BJ (cell line): Measurements from ENCODE around the gene SLC38A10. TPM values are rescaled to one million over a fixed set of nuclear protein-coding genes. Genes with fewer than 3 reads are reported as not detected.

Experiments used
- CTCF ChIA-PET: fragments of 350-600 bp; formaldehyde crosslinking; extraction: SDS; loops from one replicate; lab custom pipeline; 2021; ENCODE audit warnings: antibody characterized with exemption, inconsistent platforms; lab: Yijun Ruan, JAX
- POLR2A ChIA-PET: fragments of 300-600 bp; sonication (Branson Sonifier 250); formaldehyde crosslinking; extraction: SDS; loops from one replicate; lab custom pipeline; 2021; ENCODE audit warnings: antibody characterized with exemption; lab: Charles Lee
- DNase-seq: peaks from one replicate; pipeline ENCODE4 v3.0.0-alpha.2; 2011; ENCODE audit warnings: low read depth
- H3K27me3 ChIP-seq: 2 replicates; pipeline ENCODE4 v1.6.0; 2011; ENCODE audit warnings: low read length; ENCODE audit not compliant: control insufficient read depth, insufficient read depth
- H3K36me3 ChIP-seq: 2 replicates; pipeline ENCODE4 v1.5.1; 2011; ENCODE audit warnings: low read length; ENCODE audit not compliant: control insufficient read depth, insufficient read depth
- H3K4me3 ChIP-seq: 2 replicates; pipeline ENCODE4 v1.5.1; 2011; ENCODE audit warnings: low read depth, mild to moderate bottlenecking, control low read depth, low read length
- polyA plus RNA-seq: library from polyadenylated mRNA; depleted of rRNA; stranded (reverse); fragments of >200 nt; gene quantifications from 2 replicates; pipeline ENCODE4 v1.2.3, GENCODE V29; 2011
- TF ChIP-seq, protein P1 (sequence below): IDR thresholded peaks from 2 replicates; pipeline ENCODE4 v1.5.1; 2011; ENCODE audit warnings: low read depth, mild to moderate bottlenecking, control low read depth, inconsistent platforms, low read length, moderate library complexity; ENCODE audit not compliant: insufficient read depth

Gene SLC38A10
- polyA plus RNA-seq, 1 experiment: 55.4 TPM

DNA sequence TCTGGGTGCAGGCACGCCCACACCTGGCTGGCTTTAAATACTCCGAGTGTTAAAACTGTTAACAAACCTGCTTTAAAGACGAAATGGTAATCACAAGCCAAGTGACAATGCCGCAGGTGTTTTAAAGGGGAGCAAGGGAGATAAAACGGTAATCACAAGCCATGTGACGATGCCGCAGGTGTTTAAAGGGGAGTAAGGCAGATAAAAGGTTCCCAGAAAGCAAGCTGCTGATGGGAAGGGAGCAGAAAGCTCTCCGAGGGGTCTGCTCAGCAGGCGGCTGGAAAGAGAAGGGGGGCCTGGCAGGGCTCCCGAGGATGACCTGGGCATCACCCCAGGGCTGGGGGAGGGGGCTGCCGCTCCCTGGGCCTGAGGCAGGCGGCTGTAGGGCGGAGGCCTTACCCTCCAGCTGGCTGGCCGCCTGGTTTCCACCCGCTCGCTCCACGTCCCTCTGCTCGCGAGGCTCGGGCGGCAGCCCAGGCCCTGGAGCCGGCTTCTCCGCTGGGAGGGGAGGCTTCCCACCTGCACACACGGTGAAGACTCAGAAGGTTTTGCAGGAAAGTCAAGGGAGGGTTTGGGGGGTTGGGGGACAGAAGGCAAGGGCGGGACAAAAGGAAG, 43.9 kb downstream of the SLC38A10 start:
- TF ChIP-seq, protein P1, sequence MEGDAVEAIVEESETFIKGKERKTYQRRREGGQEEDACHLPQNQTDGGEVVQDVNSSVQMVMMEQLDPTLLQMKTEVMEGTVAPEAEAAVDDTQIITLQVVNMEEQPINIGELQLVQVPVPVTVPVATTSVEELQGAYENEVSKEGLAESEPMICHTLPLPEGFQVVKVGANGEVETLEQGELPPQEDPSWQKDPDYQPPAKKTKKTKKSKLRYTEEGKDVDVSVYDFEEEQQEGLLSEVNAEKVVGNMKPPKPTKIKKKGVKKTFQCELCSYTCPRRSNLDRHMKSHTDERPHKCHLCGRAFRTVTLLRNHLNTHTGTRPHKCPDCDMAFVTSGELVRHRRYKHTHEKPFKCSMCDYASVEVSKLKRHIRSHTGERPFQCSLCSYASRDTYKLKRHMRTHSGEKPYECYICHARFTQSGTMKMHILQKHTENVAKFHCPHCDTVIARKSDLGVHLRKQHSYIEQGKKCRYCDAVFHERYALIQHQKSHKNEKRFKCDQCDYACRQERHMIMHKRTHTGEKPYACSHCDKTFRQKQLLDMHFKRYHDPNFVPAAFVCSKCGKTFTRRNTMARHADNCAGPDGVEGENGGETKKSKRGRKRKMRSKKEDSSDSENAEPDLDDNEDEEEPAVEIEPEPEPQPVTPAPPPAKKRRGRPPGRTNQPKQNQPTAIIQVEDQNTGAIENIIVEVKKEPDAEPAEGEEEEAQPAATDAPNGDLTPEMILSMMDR: no peak
- H3K27me3 ChIP-seq: no peaks in the 10 kb centered on the region
- no peak for DNase-seq
- H3K36me3 ChIP-seq: peaks cover 33% of the 10 kb centered on the region
- no peak overlapping the region for H3K4me3 ChIP-seq
- CTCF ChIA-PET: interaction anchor here (0.6 to 2.3 kb wide), 3 partner anchors 215 to 234 kb away, joined by 3 to 8 read pairs (median 3); no protein-coding TSS in a partner anchor
- POLR2A ChIA-PET: no interaction called here

DNA sequence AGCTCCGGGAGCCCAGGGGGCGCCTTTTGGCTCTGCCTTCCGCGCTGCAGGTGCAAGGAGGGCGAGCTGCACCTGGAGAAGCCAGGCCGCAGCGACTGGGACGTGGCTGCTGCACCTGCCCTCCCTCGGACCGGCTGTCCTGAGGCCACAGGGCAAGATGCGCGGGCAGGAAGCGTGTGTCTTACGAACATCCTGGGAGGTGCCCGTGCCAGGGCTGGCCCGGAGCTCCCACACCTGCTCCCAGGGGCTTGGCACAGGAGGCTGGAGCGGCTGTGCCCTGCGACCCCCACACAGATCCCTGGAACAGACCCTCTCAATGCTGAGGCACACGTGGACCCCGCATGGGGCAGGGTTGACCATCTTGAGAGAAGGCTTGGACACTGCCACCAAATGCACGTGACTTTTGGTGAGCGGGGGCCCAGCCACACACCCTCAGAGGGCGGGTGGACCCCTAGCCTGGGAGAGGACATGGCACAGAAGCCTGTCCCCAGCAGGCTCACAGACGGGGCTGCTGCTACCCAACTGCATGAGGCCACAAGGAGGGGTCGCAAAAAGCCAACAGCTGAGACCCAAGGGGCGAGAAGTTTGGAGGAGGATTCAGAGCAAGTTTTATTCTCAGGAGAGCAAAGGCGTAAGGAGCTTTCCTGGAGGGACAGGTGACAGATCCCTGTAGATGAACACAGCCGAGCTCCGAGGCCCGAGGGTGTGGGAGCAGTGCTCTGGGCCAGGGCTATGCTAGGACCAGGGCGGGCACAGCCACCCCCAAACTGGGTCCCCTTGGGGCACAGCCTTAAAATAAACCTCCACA, 44.6 kb downstream of the SLC38A10 start:
- no peak for DNase-seq
- CTCF ChIA-PET: interaction anchor here (0.6 to 2.3 kb wide), 4 partner anchors 216 to 234 kb away, joined by 3 to 8 read pairs (median 3); no protein-coding TSS in a partner anchor
- POLR2A ChIA-PET: no interaction called here
- H3K27me3 ChIP-seq: no peaks in the 10 kb centered on the region
- peaks cover 35% of the 10 kb centered on the region for H3K36me3 ChIP-seq
- no peak overlapping the region for H3K4me3 ChIP-seq
- TF ChIP-seq, protein P1: no peak

DNA sequence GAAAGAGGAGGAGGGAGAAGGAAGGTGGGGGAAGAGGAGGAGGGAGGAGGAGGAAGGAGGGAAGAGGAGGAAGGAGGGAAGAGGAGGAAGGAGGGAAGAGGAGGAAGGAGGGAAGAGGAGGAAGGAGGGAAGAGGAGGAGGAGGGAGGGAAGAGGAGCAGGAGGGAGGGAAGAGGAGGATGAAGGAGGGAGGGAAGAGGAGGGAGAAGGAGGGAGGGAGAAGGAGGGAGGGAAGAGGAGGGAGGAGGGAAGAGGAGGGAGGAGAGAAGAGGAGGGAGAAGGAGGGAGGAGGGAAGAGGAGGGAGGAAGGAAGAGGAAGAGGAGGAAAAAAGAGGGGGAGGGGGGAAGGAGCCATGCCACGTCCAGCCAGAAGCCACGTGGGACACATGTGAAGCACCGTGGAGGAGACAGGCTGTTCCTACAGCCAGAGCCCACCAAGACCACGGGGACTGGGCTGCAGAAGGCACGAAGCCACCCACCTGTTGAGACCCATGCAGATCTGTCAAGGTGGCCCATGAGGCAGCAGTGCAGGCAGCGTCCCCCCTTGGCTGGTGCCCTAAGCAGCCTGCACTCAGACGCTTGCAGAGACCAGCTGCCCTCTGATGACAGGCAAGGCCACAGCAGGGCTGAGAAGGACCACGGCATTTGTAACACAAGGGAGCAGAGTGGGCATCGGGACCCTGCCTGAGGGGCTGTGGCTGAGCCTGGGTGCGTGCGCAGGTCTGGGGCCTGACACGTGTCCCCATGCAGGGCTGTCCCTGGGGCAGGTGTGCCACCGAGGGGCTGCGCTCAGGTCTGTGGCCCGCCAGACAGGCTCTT, 45.7 kb downstream of the SLC38A10 start:
- Histone ChIP-seq H3K36me3 (peaks cover 40% of the 10 kb centered on the region), H3K27me3 (no peaks in the 10 kb centered on the region), H3K4me3 (no peak overlapping the region)
- TF ChIP-seq, protein P1: no peak
- ChIA-PET CTCF (interaction anchor here (1.1 to 2.3 kb wide), 2 partner anchors 223 to 235 kb away, joined by 3 to 8 read pairs; no protein-coding TSS in a partner anchor), POLR2A (no interaction called here)
- DNase-seq: no peak

DNA sequence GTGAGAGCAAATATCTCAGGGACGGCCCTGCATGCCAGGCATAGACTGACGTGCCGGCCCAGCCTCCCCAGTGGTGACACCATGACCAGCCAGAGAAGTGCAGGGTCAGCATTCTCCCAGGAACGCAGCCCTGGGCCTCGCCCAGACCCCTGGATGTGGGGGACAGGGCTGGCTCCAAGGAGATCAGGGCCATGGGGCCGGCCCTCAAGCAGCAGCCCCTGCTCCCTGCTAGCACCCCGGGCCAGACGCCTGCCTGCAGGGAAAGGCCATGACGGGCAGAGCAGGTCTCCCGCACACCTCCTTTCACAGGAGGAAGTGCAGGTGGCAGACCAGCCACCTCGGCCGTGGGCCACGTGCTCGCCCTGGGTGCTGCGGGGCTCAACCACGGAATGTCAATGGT, 46.5 kb downstream of the SLC38A10 start:
- ChIA-PET CTCF (no interaction called here), POLR2A (no interaction called here)
- peaks cover 38% of the 10 kb centered on the region for H3K36me3 ChIP-seq
- no peak for DNase-seq
- H3K27me3 ChIP-seq: no peaks in the 10 kb centered on the region
- TF ChIP-seq, protein P1: no peak
- H3K4me3 ChIP-seq: no peak overlapping the region
